GM18861 (cell line): Measurements from ENCODE around the gene TNS2.

Experiments
- ATAC-seq: cut with Tn5 transposase; IDR thresholded peaks from one replicate; pipeline ENCODE4 v1.9.1; 2021; ENCODE audit not compliant: unreplicated experiment

Gene TNS2

DNA sequence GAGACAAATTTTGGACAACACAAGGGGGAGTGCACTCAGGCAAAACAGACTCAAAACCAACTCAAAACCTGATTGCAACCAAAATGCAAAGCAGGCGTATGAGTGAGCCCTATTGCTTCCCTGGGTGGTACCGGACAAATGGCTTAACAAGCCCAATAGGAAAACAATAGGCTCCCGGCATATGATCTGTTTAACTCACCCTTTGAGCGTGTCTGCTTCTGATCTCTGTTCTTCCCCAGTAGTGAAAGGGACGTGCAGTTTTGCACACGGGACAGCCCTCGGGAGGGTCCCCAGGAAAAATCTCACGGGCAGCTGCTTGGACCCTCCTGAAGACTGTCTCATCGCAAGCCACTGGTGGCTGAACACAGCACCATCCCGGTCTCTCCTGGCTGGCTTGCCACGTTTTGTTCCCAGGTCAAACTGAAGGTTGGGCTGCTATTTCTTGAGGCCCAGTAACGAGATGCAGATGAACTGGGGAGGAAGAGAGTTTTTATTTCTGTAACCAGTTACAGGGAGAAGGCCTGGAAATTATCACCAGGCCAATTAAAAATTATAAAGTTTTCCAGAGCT is 63.4 kb downstream of the TNS2 start:
- no peak for ATAC-seq

DNA sequence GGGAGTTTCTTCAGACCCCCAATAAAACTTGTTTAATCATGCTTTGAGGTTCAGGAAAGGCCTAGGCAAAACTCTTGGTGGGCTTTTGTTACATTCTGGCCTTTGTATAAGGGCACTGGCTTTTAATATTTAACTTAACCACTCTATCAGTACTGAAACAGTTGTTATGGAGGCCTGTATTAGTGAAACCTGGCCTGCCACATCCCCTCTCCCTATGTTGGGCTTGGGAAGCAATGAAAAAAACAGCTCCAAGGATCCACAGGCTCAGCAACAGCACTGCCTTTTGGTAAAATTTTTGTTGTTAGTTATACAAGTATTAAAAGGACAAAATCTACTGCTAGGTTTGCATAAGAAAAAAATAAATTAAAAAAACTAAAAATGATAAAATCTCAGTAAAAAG is 64.1 kb downstream of the TNS2 start:
- no peak for ATAC-seq
